CD4-positive, CD25-positive, alpha-beta regulatory T cell (primary cell): ENCODE measurements around the gene TRIM63. TPM values are rescaled to one million over a fixed set of nuclear protein-coding genes. Genes with fewer than 3 reads are reported as not detected.

ENCODE experiments used
- ATAC-seq, 2 donors: fragments of 150-1000 bp; cut with Tn5 transposase; one replicate each; pipeline ENCODE4 v1.10.0; 2021; ENCODE audit warnings: low read depth in 2 of 2, moderate number of reproducible peaks in 2 of 2, moderate library complexity in 1 of 2
- DNase-seq, 3 donors: peaks; one replicate each; pipeline versions ENCODE4 v3.0.0 to v3.0.0-alpha.2; 2012 to 2022; ENCODE audit warnings: mixed read lengths in 1 of 3
- H3K27ac ChIP-seq: one replicate; pipeline ENCODE4 v1.7.0; 2013; ENCODE audit warnings: mild to moderate bottlenecking, low read length; ENCODE audit not compliant: insufficient read depth, poor library complexity, severe bottlenecking
- H3K27me3 ChIP-seq: one replicate; pipeline ENCODE4 v1.7.0; 2013; ENCODE audit warnings: low read length; ENCODE audit not compliant: control insufficient read depth, insufficient read depth
- H3K36me3 ChIP-seq: one replicate; pipeline ENCODE4 v1.7.0; 2013; ENCODE audit warnings: mild to moderate bottlenecking, low read length, moderate library complexity; ENCODE audit not compliant: control insufficient read depth, insufficient read depth
- H3K4me1 ChIP-seq: 2 replicates; pipeline ENCODE4 v1.7.0; 2013; ENCODE audit warnings: mild to moderate bottlenecking, low read length; ENCODE audit not compliant: insufficient read depth, control insufficient read depth, poor library complexity, severe bottlenecking
- H3K4me3 ChIP-seq: one replicate; pipeline ENCODE4 v1.7.0; 2013; ENCODE audit warnings: low read depth, mild to moderate bottlenecking, low read length, moderate library complexity
- H3K9me3 ChIP-seq, 2 experiments: 1 replicate in 1 of 2; 2 replicates in 1 of 2; pipeline ENCODE4 v1.7.0; 2013; ENCODE audit warnings: low read length in 2 of 2, mild to moderate bottlenecking in 1 of 2, moderate library complexity in 1 of 2; ENCODE audit not compliant: control insufficient read depth in 2 of 2
- H3K27ac Mint-ChIP-seq, 3 donors: one replicate each; pipeline ENCODE4 v1.8.0; 2020 to 2022; ENCODE audit warnings: mild to moderate bottlenecking in 3 of 3, mixed read lengths in 3 of 3, moderate library complexity in 2 of 3
- H3K27me3 Mint-ChIP-seq: one replicate; pipeline ENCODE4 v1.8.0; 2022; ENCODE audit warnings: mild to moderate bottlenecking, mixed read lengths
- H3K36me3 Mint-ChIP-seq: one replicate; pipeline ENCODE4 v1.8.0; 2020; ENCODE audit warnings: mixed read lengths
- H3K4me1 Mint-ChIP-seq, 4 donors: one replicate each; pipeline ENCODE4 v1.8.0; 2020 to 2022; ENCODE audit warnings: mixed read lengths in 4 of 4, mild to moderate bottlenecking in 1 of 4
- H3K4me3 Mint-ChIP-seq, 4 donors: one replicate each; pipeline ENCODE4 v1.8.0; 2020 to 2022; ENCODE audit warnings: mild to moderate bottlenecking in 4 of 4, mixed read lengths in 4 of 4, moderate library complexity in 3 of 4
- H3K9me3 Mint-ChIP-seq, 7 donors: one replicate each; pipeline ENCODE4 v1.8.0; 2020 to 2022; ENCODE audit warnings: mixed read lengths in 7 of 7, mild to moderate bottlenecking in 3 of 7, moderate library complexity in 2 of 7
- polyA plus RNA-seq, 4 donors: library from polyadenylated mRNA; unstranded; fragments of 300-500 nt; fragmentation: Illumina TruSeq; gene quantifications; one replicate each; pipeline ENCODE4 v1.2.3, GENCODE V29; 2021
- total RNA-seq: library from RNA; stranded (reverse); gene quantifications from one replicate; pipeline ENCODE4 v1.2.3, GENCODE V29; 2022

The TRIM63 gene
- total and polyA plus RNA-seq, 5 donors from 2014 or later = not detected

GRCh38 chr1:26035203-26035958 lies 32.0 kb downstream of the TRIM63 start:
- peak; percentile 90 to 93 (median 91) for DNase-seq
- H3K4me3 Mint-ChIP-seq = peak overlapping the region; percentile 95 to 99 (median 97)
- Histone ChIP-seq H3K27me3 (no peaks in the 10 kb centered on the region), H3K4me3 (peak overlapping the region; percentile 59), H3K27ac (peak overlapping the region; percentile 76), H3K4me1 (peaks cover 18% of the 10 kb centered on the region), H3K36me3 (no peaks in the 10 kb centered on the region), H3K9me3 (no peaks in the 10 kb centered on the region)
- H3K27ac Mint-ChIP-seq = peak overlapping the region; percentile 84 to 96 (median 95)
- H3K27me3 Mint-ChIP-seq = peaks cover 38% of the 10 kb centered on the region
- H3K9me3 Mint-ChIP-seq = no peaks in the 10 kb centered on the region
- ATAC-seq = peak; percentile 94 to 95
- H3K36me3 Mint-ChIP-seq = no peaks in the 10 kb centered on the region
- H3K4me1 Mint-ChIP-seq = peaks cover 0 to 19% (median 8%) of the 10 kb centered on the region in 4 donors

DNA sequence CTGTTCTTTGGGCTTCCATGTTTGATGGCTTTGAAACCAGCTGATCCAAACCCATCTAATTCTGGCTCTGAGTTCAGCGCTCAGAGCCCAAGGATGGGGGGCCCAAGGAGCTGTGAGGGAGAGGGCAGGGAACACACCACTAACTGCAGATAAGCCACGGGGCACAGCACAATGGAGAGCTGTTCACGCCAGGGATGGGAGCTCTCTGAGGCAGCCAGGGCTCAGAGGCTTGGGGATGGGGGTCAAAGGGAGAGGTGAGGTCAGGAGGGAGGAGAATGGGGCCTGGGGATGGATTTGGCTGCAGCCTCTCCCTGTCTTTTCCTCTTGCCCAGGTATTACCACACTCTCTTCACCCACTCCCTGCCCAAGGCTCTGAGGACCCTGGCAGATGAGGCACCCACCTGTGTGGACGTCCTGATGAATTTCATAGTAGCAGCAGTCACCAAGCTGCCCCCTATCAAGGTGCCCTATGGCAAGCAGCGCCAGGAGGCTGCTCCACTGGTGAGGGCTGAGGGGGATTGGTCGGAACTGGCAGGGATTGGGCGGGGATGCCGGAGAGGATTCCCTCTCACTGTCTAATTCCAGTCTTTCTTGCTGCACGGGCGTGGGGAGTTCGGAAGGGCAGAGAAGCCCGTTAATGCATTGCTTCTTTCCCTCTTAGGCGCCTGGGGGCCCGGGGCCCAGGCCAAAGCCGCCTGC lies 32.8 kb downstream of the TRIM63 start:
- Mint-ChIP-seq H3K4me3 (peak overlapping the region; percentile 95 to 99 (median 97)), H3K4me1 (peaks cover 0 to 19% (median 8%) of the 10 kb centered on the region in 4 donors), H3K36me3 (no peaks in the 10 kb centered on the region), H3K27me3 (peaks cover 38% of the 10 kb centered on the region), H3K9me3 (no peaks in the 10 kb centered on the region), H3K27ac (peak overlapping the region; percentile 32 to 96 (median 95))
- H3K36me3 ChIP-seq = no peaks in the 10 kb centered on the region
- peak overlapping the region; percentile 59 for H3K4me3 ChIP-seq
- H3K27ac ChIP-seq = peak overlapping the region; percentile 25
- H3K27me3 ChIP-seq = no peaks in the 10 kb centered on the region
- ATAC-seq (no peak), DNase-seq (no peak)
- H3K4me1 ChIP-seq = peaks cover 18% of the 10 kb centered on the region
- H3K9me3 ChIP-seq = no peaks in the 10 kb centered on the region

GRCh38 chr1:26032656-26033357 lies 34.6 kb downstream of the TRIM63 start:
- ATAC-seq (no peak), DNase-seq (no peak)
- Mint-ChIP-seq H3K4me1 (peaks cover 0 to 19% (median 8%) of the 10 kb centered on the region in 4 donors), H3K36me3 (no peaks in the 10 kb centered on the region), H3K27ac (no peak overlapping the region), H3K27me3 (peaks cover 33% of the 10 kb centered on the region), H3K4me3 (peak overlapping the region in 2 of 4 donors; percentile 29 to 76), H3K9me3 (no peaks in the 10 kb centered on the region)
- no peak overlapping the region for H3K4me3 ChIP-seq
- H3K4me1 ChIP-seq = peaks cover 18% of the 10 kb centered on the region
- no peaks in the 10 kb centered on the region for H3K27me3 ChIP-seq
- no peaks in the 10 kb centered on the region for H3K36me3 ChIP-seq
- H3K9me3 ChIP-seq = no peaks in the 10 kb centered on the region
- no peak overlapping the region for H3K27ac ChIP-seq

DNA sequence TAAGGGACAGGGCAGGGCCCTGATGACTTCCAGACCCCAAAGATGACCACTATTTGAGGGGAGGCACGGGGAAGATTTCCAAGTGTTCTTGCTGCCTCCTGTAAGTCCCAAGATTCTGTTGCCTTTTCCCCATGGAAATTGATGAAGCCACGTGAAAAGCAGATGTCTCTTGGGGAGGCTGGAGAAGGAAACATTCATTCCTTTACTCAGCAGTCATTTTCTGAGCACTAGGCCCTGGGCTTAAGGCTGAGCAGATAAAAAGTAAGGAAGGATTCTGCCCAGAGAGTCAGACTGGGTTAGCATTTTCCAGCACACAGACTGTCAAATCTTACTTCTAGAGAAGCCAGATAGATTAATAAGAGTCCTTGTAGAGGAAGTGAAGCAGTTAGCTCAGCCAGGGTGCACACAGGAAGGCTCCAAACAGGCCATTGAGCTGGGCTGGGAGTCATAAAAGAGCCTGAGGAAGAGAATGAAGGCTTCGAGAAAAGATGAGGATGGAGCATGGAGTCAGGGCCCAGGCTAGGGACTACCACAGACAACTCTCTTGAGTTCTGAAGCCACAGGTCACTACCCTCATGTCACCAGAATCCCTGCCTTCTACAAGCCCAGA lies 35.7 kb downstream of the TRIM63 start:
- Mint-ChIP-seq H3K27ac (peak overlapping the region in 1 of 3 donors; percentile 14), H3K36me3 (no peaks in the 10 kb centered on the region), H3K27me3 (peaks cover 33% of the 10 kb centered on the region), H3K4me3 (no peak overlapping the region), H3K9me3 (no peaks in the 10 kb centered on the region), H3K4me1 (peaks cover 0 to 19% (median 8%) of the 10 kb centered on the region in 4 donors)
- Histone ChIP-seq H3K9me3 (no peaks in the 10 kb centered on the region), H3K27ac (no peak overlapping the region), H3K4me3 (no peak overlapping the region), H3K36me3 (no peaks in the 10 kb centered on the region), H3K27me3 (no peaks in the 10 kb centered on the region), H3K4me1 (peaks cover 18% of the 10 kb centered on the region)
- no peak for ATAC-seq
- no peak for DNase-seq

- Mint-ChIP-seq H3K4me3 (no peak overlapping the region), H3K4me1 (peaks cover 0 to 19% (median 8%) of the 10 kb centered on the region in 4 donors), H3K27ac (no peak overlapping the region), H3K27me3 (peaks cover 33% of the 10 kb centered on the region), H3K36me3 (no peaks in the 10 kb centered on the region), H3K9me3 (no peaks in the 10 kb centered on the region)
- no peak overlapping the region for H3K27ac ChIP-seq
- H3K4me1 ChIP-seq = peaks cover 16% of the 10 kb centered on the region
- no peak overlapping the region for H3K4me3 ChIP-seq
- ATAC-seq (no peak), DNase-seq (no peak)
- no peaks in the 10 kb centered on the region for H3K27me3 ChIP-seq
- H3K36me3 ChIP-seq = no peaks in the 10 kb centered on the region
- H3K9me3 ChIP-seq = no peaks in the 10 kb centered on the region
These were observed 36.2 kb downstream of the TRIM63 start for GRCh38 chr1:26031196-26031595.

GRCh38 chr1:26029864-26030481 lies 37.5 kb downstream of the TRIM63 start:
- Mint-ChIP-seq H3K9me3 (no peaks in the 10 kb centered on the region), H3K27me3 (peaks cover 23% of the 10 kb centered on the region), H3K4me3 (no peak overlapping the region), H3K27ac (no peak overlapping the region), H3K36me3 (no peaks in the 10 kb centered on the region), H3K4me1 (peaks cover 0 to 10% (median 5%) of the 10 kb centered on the region in 4 donors)
- Histone ChIP-seq H3K4me1 (peaks cover 5% of the 10 kb centered on the region), H3K27me3 (no peaks in the 10 kb centered on the region), H3K27ac (no peak overlapping the region), H3K36me3 (no peaks in the 10 kb centered on the region), H3K4me3 (no peak overlapping the region), H3K9me3 (no peaks in the 10 kb centered on the region)
- DNase-seq = no peak
- no peak for ATAC-seq
